SK-N-MC (cell line): Measurements from ENCODE around the gene NSL1.

Source experiments
- EZH2 ChIP-seq: fragments of 200-600 bp; sonication (generic); IDR thresholded peaks from one replicate; pipeline ENCODE4 v1.6.1; 2017; ENCODE audit warnings: antibody characterized with exemption
- FOXP2 ChIP-seq: optimal IDR thresholded peaks from 2 replicates; pipeline ENCODE3; 2011; ENCODE audit warnings: mild to moderate bottlenecking, moderate library complexity; ENCODE audit not compliant: insufficient read depth; ENCODE audit errors: extremely low read length, control extremely low read depth
- POLR2AphosphoS5 ChIP-seq: IDR thresholded peaks from 2 replicates; pipeline ENCODE4 v1.6.1; 2012; ENCODE audit warnings: mild to moderate bottlenecking, low read depth, low read length, borderline replicate concordance

GRCh38 chr1:212762234-212762633 lies 29.3 kb downstream of the NSL1 start:
- TF ChIP-seq POLR2AphosphoS5 (no peak), EZH2 (no peak), FOXP2 (no peak)
